GM12874 (cell line): ENCODE data around the gene CAPN5.

Source experiments
- CTCF ChIP-seq: IDR thresholded peaks from 2 replicates; pipeline ENCODE4 v1.5.1; 2011; ENCODE audit warnings: low read depth, mild to moderate bottlenecking, control low read depth, low read length, moderate library complexity; ENCODE audit not compliant: insufficient read depth

CAPN5 gene

GRCh38 chr11:77066229-77067042 lies at the start of gene CAPN5:
Gene CAPN5, plus strand, starts transcription at chr11:77066971. Its CDS starts 17,916 bp downstream, at chr11:77084887.
- 0 out of 2 replicates have a peak, but pooled peaks have one; percentile 21 for TF ChIP-seq CTCF

GRCh38 chr11:77019976-77020595 lies 46.7 kb upstream of the CAPN5 start:
- no peak for TF ChIP-seq CTCF

GRCh38 chr11:77020734-77021133 lies 46.0 kb upstream of the CAPN5 start:
- TF ChIP-seq CTCF: no peak

GRCh38 chr11:77024745-77025144 lies 42.0 kb upstream of the CAPN5 start:
- no peak for TF ChIP-seq CTCF

GRCh38 chr11:77026221-77026620 lies 40.5 kb upstream of the CAPN5 start:
- TF ChIP-seq CTCF: no peak

- TF ChIP-seq CTCF: no peak
These were observed 40.0 kb upstream of the CAPN5 start for GRCh38 chr11:77026743-77027142.

GRCh38 chr11:77027275-77027674 lies 39.5 kb upstream of the CAPN5 start:
- TF ChIP-seq CTCF: no peak
